Activated naive CD8-positive, alpha-beta T cell (primary cell): Measurements from ENCODE around the gene ANKRD63.
A peak's percentile ranks its signal among the peaks of the same experiment; 100 is the strongest.

ENCODE experiments used
- H3K27ac Mint-ChIP-seq: one replicate; pipeline ENCODE4 v1.8.0; 2021; ENCODE audit warnings: mixed read lengths
- H3K27me3 Mint-ChIP-seq: one replicate; pipeline ENCODE4 v1.8.0; 2021; ENCODE audit warnings: mixed read lengths
- H3K36me3 Mint-ChIP-seq: one replicate; pipeline ENCODE4 v1.8.0; 2021; ENCODE audit warnings: mixed read lengths
- H3K4me1 Mint-ChIP-seq: one replicate; pipeline ENCODE4 v1.8.0; 2021; ENCODE audit warnings: low read depth, mixed read lengths
- H3K4me3 Mint-ChIP-seq: one replicate; pipeline ENCODE4 v1.8.0; 2021; ENCODE audit warnings: mild to moderate bottlenecking, mixed read lengths
- H3K9me3 Mint-ChIP-seq: one replicate; pipeline ENCODE4 v1.8.0; 2021; ENCODE audit warnings: low read depth, mixed read lengths

Gene ANKRD63

DNA sequence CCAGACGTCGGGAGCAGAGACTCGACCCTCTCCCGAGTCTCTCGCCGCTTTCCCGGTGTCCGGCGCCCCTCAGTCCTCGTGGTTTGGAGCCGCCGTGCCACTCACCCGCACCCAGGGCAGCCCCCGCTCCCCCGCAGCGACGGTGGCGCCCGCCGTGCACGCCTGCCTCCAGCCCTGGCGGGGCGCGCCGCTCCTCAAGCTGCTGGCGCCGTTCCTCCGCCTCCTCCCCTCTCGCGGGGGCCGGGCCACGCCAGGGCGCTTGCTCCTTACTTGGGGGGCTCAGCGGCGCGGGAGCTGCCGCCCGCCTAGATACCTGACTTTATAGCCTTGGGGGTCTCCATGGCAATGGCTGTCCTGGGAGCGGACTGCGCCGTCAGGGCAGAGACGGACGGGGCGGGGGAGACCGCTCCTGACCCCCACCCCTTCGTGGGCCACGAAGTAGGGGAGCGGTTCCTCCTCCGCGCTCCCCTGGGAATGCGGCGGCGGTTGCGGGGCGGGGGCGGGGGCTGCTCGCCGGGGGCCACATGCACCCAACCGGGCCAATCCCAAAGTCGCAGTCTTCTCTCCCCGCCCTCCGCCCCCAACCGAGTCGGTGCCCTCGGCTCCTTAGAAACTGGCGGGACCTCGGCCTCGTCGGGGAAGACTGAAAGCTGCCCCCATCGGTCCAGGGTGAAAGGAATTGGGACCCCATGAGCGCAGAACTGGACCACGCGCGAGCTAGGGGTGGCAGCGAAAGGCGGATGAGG, at the start of gene ANKRD63:
ANKRD63 (minus strand) TSS at position 196 of the 746 bp plus-strand sequence. CDS start 478 bp downstream, outside the sequence.
- Mint-ChIP-seq H3K36me3 (no peaks in the 10 kb centered on the region), H3K4me1 (peaks cover 4% of the 10 kb centered on the region), H3K4me3 (peak within 1 kb of the TSS; percentile 63), H3K9me3 (no peaks in the 10 kb centered on the region), H3K27me3 (peaks cover 7% of the 10 kb centered on the region), H3K27ac (no peak within 1 kb of the TSS)

DNA sequence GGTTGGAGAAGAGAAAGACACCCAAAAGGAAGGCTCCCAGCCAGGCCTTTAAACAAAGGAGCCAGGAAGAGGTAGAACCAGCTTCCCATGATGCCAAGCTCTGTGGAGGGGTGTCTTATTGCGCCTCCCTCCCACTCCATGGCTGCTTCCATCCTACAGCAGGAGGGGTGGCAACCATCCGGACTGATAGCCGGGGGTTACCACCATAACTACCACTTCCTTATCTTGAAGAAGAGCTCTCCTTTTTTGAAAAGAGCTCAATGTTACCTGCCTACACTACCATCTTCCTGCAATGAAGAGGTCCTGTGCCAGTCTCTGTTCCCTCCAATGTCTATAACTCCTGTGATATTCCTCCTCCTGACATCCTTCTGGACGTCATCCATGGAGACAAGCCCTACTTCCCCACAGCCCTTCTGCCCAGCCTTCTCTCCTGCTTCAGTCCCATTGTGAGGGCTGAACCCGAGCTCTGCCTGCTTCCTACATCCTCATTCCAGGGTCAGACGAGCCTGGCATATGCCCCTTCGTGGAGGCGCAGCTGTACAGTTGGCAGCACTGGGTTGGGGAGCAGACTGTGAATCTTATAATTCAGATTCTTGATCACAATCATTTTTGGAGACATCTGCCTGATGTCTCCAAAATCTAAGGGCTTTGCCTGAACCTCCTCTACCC, 49.4 kb upstream of the ANKRD63 start:
- Mint-ChIP-seq H3K4me1 (peaks cover 17% of the 10 kb centered on the region), H3K9me3 (no peaks in the 10 kb centered on the region), H3K27ac (no peak overlapping the region), H3K27me3 (no peaks in the 10 kb centered on the region), H3K36me3 (peaks cover 3% of the 10 kb centered on the region), H3K4me3 (no peak overlapping the region)

- H3K9me3 Mint-ChIP-seq = no peaks in the 10 kb centered on the region
Measured at GRCh38 chr15:40331637-40332036, 48.8 kb upstream of the ANKRD63 start.

DNA sequence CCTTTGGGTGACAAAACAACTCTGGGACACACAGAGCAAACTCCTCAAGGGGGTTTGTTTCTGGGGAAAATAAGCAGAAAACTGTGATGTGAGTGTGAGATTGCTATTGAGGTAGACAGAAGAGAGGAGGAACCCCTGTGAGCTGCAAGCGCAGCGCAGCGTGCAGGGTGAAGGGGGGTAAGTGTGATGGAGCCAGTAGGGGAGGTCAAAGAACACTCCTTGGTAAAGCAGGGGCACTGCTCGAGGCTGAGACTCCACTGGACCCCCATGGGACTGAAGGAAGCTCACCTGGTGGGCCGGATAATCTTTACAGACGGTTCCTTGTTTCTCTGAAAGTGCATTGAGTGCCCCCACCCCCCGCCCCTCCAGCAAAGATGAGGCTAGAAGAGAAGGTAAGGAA, 48.2 kb upstream of the ANKRD63 start:
- peaks cover 3% of the 10 kb centered on the region for H3K36me3 Mint-ChIP-seq
- no peak overlapping the region for H3K27ac Mint-ChIP-seq
- H3K4me3 Mint-ChIP-seq = no peak overlapping the region
- H3K9me3 Mint-ChIP-seq = no peaks in the 10 kb centered on the region
- H3K4me1 Mint-ChIP-seq = peaks cover 18% of the 10 kb centered on the region
- H3K27me3 Mint-ChIP-seq = no peaks in the 10 kb centered on the region

More at GRCh38 chr15:40331637-40332036, 48.8 kb upstream of the ANKRD63 start:
- Mint-ChIP-seq H3K4me1 (peaks cover 17% of the 10 kb centered on the region), H3K27ac (no peak overlapping the region), H3K27me3 (no peaks in the 10 kb centered on the region), H3K36me3 (peaks cover 3% of the 10 kb centered on the region), H3K4me3 (no peak overlapping the region)

DNA sequence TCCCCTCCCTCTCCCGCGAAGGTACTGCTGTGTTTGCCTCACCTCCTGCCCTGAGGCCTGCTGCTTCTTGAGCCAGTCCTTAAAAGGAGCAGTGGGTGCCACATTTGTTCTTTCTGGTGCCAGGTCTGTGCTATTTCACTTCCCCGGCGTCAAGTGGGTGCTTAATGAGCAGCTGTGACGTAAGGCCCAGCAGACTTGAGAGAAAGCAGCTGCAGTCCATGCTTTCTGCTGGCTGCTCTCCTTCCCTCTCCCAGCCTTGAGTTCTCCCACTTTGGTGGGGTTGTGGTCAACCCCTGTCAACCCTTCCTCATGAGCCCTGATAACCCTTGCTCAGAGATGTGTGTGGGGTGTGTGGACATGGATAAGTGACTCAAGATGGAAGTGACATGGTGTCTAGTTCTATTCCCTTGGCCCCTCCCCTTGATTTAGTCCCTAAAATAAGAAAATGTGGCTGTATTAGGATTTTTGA, 47.5 kb upstream of the ANKRD63 start:
- peaks cover 6% of the 10 kb centered on the region for H3K36me3 Mint-ChIP-seq
- no peaks in the 10 kb centered on the region for H3K27me3 Mint-ChIP-seq
- no peak overlapping the region for H3K27ac Mint-ChIP-seq
- H3K9me3 Mint-ChIP-seq = no peaks in the 10 kb centered on the region
- H3K4me3 Mint-ChIP-seq = no peak overlapping the region
- peaks cover 20% of the 10 kb centered on the region for H3K4me1 Mint-ChIP-seq

- H3K4me3 Mint-ChIP-seq = no peak overlapping the region
- no peaks in the 10 kb centered on the region for H3K9me3 Mint-ChIP-seq
- H3K27ac Mint-ChIP-seq = no peak overlapping the region
- H3K27me3 Mint-ChIP-seq = no peaks in the 10 kb centered on the region
- peaks cover 26% of the 10 kb centered on the region for H3K4me1 Mint-ChIP-seq
- H3K36me3 Mint-ChIP-seq = peaks cover 6% of the 10 kb centered on the region
Measured at GRCh38 chr15:40329804-40330203, 46.9 kb upstream of the ANKRD63 start.

GRCh38 chr15:40328751-40329150, 45.9 kb upstream of the ANKRD63 start:
- H3K27me3 Mint-ChIP-seq = no peaks in the 10 kb centered on the region
- peaks cover 6% of the 10 kb centered on the region for H3K36me3 Mint-ChIP-seq
- no peaks in the 10 kb centered on the region for H3K9me3 Mint-ChIP-seq
- H3K4me1 Mint-ChIP-seq = peaks cover 19% of the 10 kb centered on the region
- H3K4me3 Mint-ChIP-seq = no peak overlapping the region
- H3K27ac Mint-ChIP-seq = no peak overlapping the region

GRCh38 chr15:40328176-40328575, 45.3 kb upstream of the ANKRD63 start:
- Mint-ChIP-seq H3K4me3 (no peak overlapping the region), H3K9me3 (no peaks in the 10 kb centered on the region), H3K36me3 (peaks cover 6% of the 10 kb centered on the region), H3K4me1 (peaks cover 18% of the 10 kb centered on the region), H3K27ac (no peak overlapping the region), H3K27me3 (no peaks in the 10 kb centered on the region)

- no peak overlapping the region for H3K27ac Mint-ChIP-seq
- no peak overlapping the region for H3K4me3 Mint-ChIP-seq
- H3K9me3 Mint-ChIP-seq = no peaks in the 10 kb centered on the region
- peaks cover 17% of the 10 kb centered on the region for H3K4me1 Mint-ChIP-seq
- H3K36me3 Mint-ChIP-seq = peaks cover 6% of the 10 kb centered on the region
- H3K27me3 Mint-ChIP-seq = no peaks in the 10 kb centered on the region
Measured at GRCh38 chr15:40327457-40327856, 44.6 kb upstream of the ANKRD63 start.

- H3K36me3 Mint-ChIP-seq = peaks cover 4% of the 10 kb centered on the region
- H3K4me1 Mint-ChIP-seq = peaks cover 27% of the 10 kb centered on the region
- no peaks in the 10 kb centered on the region for H3K27me3 Mint-ChIP-seq
- peak overlapping the region; percentile 87 for H3K4me3 Mint-ChIP-seq
- no peak overlapping the region for H3K27ac Mint-ChIP-seq
- H3K9me3 Mint-ChIP-seq = no peaks in the 10 kb centered on the region
Measured at GRCh38 chr15:40325700-40326099, 42.8 kb upstream of the ANKRD63 start.

DNA sequence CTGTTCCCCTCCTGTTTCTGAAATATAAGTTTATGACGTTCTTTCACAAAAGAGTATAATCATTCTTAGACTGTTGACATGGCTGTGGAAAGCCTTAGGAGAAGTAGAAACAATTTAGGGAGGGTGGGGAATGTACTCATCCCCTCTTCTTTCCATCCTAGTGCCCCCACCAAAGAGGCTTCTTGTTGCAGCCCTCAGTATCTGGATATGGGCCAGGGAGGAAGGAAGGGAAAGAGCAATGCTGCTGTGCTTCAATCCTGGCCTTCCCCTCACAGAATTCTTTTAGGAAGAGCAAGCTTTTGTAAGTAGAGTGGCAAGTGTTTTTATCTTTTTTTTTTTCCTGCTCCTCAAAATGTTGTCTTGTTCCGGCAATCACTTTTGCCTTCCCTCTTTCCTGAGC, 42.3 kb upstream of the ANKRD63 start:
- peak overlapping the region; percentile 16 for H3K27ac Mint-ChIP-seq
- H3K36me3 Mint-ChIP-seq = peaks cover 3% of the 10 kb centered on the region
- H3K9me3 Mint-ChIP-seq = no peaks in the 10 kb centered on the region
- H3K4me3 Mint-ChIP-seq = peak overlapping the region; percentile 87
- H3K27me3 Mint-ChIP-seq = no peaks in the 10 kb centered on the region
- peaks cover 27% of the 10 kb centered on the region for H3K4me1 Mint-ChIP-seq

DNA sequence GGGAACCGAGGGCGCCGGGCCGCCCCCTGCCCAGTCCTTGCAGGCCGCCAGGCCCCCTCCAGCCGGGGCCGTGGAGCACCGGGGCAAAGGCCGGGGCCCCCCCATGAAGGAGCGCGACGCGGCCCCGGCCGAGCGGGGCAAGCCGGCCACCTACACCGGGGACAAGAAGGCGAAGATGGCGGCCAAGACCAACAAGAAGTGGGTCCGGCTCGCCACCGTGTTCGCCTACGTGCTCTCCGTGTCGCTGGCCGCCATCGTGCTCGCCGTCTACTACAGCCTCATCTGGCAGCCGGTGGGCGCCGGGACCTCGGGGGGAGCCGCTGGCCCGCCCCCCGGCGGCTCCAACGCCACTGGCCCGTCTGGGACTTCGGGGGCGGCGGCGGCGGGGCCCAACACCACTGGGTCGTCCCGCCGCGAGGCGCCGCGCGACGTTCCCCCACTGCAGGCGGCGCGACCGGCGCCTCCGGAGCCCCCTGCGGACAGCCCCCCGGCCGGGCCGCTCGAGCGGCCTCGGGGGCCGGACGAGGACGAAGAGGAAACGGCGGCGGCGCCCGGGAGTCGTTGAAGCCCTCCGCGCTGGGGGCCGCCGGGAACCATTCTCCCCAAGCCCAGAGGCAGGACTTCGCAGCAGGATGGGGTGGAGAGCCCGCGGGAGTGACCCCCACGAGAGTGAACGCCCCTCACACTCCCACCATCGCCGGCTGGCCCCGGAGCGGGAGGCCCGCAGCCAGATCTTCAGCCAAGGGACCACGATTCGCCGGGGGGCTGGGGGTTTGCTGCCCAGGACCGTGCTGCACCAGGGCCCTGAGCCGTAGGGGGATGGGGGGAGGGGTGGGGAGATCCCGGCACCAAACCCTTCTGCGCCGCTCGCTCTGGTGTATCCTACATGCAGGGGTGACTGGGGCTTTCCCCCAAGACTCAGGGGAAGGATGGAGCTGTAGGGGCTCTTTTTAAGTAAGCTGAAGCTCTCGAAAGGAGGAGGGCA, 41.4 kb upstream of the ANKRD63 start:
- Mint-ChIP-seq H3K4me3 (peak overlapping the region; percentile 87), H3K27me3 (no peaks in the 10 kb centered on the region), H3K4me1 (peaks cover 27% of the 10 kb centered on the region), H3K27ac (no peak overlapping the region), H3K36me3 (peaks cover 3% of the 10 kb centered on the region), H3K9me3 (no peaks in the 10 kb centered on the region)

GRCh38 chr15:40323239-40323952, 40.5 kb upstream of the ANKRD63 start, which contains the start of gene INAFM2:
Gene INAFM2, plus strand, starts transcription at chr15:40323692. Its CDS starts 364 bp downstream, at chr15:40324056.
- Mint-ChIP-seq H3K36me3 (peaks cover 3% of the 10 kb centered on the region), H3K27ac (no peak within 1 kb of the TSS), H3K9me3 (no peaks in the 10 kb centered on the region), H3K4me3 (peak within 1 kb of the TSS; percentile 87), H3K4me1 (peaks cover 25% of the 10 kb centered on the region), H3K27me3 (no peaks in the 10 kb centered on the region)
